Measurements from ENCODE around the gene CAPN12. TPM values are rescaled to one million over a fixed set of nuclear protein-coding genes. Genes with fewer than 3 reads are reported as not detected.

CAPN12 gene
- total RNA-seq, 1 experiment from 2014 or later, result 8.8 TPM

- intact Hi-C loops (cut with micrococcal nuclease), result no loop called here
- TF ChIP-seq SP1 (IDR thresholded peaks at IDR 0.05; ENCODE audit: low read depth) (no peak), RAD21 (IDR thresholded peaks at IDR 0.05; ENCODE audit: low read depth) (peak; percentile 23; the same call in 1 of the 2 replicates), CTCF (IDR thresholded peaks at IDR 0.05 in 2 of 3, conservative IDR thresholded peaks at IDR 0.05 in 1 of 3; ENCODE audit: borderline replicate concordance in 1 of 3, insufficient read depth in 1 of 3, low read depth in 2 of 3, low read length in 2 of 3) (peak in 2 of 3 experiments; percentile 29 to 37; a peak in 4 of 6 replicates)
- Histone ChIP-seq H4K20me1 (ENCODE audit: insufficient read depth) (no peaks in the 10 kb centered on the region), H2AFZ (ENCODE audit: low read depth, low read length, poor library complexity, severe bottlenecking) (no peak overlapping the region), H3K36me3 (ENCODE audit: control insufficient read depth in 1 of 2, insufficient read depth in 2 of 2, low read length in 2 of 2) (peaks cover 25 to 82% of the 10 kb centered on the region in 2 experiments), H3K4me2 (ENCODE audit: low read length) (no peak overlapping the region), H3K4me1 (ENCODE audit: control insufficient read depth in 1 of 2, insufficient read depth in 2 of 2, low read length in 2 of 2) (no peaks in the 10 kb centered on the region; a peak in 1 of 4 replicates), H3K27me3 (ENCODE audit: insufficient read depth, low read length) (no peaks in the 10 kb centered on the region), H3K9me3 (ENCODE audit: control insufficient read depth in 1 of 2, insufficient read depth in 1 of 2, low read depth in 1 of 2, low read length in 2 of 2) (no peaks in the 10 kb centered on the region), H3K9me2 (ENCODE audit: insufficient read depth) (no peaks in the 10 kb centered on the region), H3K79me2 (ENCODE audit: insufficient read depth, low read length) (peaks cover 23% of the 10 kb centered on the region; the same call in 1 of the 2 replicates), H3K9ac (ENCODE audit: low read length) (no peak overlapping the region), H3K4me3 (replicated peaks in 1 of 2; ENCODE audit: low read depth in 1 of 2, low read length in 2 of 2) (no peak overlapping the region), H3K27ac (ENCODE audit: low read depth, low read length) (peak overlapping the region; percentile 4; the same call in 1 of the 2 replicates)
- CTCF ChIA-PET, result interaction anchor here (1.4 to 1.7 kb wide), 2 partner anchors 82 to 316 kb away, joined by 3 to 4 read pairs; partner anchors contain the start of gene FAM98C
- DNase-seq (ENCODE audit: low read depth, low spot score) (no peak), ATAC-seq (peak; percentile 51)
- POLR2A ChIA-PET, result no interaction called here
- BruUV-seq (replicated peaks), result no TSS peak
- RAD21 ChIA-PET (ENCODE audit: low non-redundant PET in 1 of 2, low total read pairs in 2 of 2, uncharacterized antibody in 2 of 2, unreplicated experiment in 2 of 2), result no interaction called here
Measured at GRCh38 chr19:38718747-38719543, 25.3 kb downstream of the CAPN12 start.

- ATAC-seq (no peak), DNase-seq (ENCODE audit: low read depth, low spot score) (no peak)
- H4K20me1 ChIP-seq (ENCODE audit: insufficient read depth), result no peaks in the 10 kb centered on the region
- no peaks in the 10 kb centered on the region for H3K9me3 ChIP-seq (ENCODE audit: control insufficient read depth in 1 of 2, insufficient read depth in 1 of 2, low read depth in 1 of 2, low read length in 2 of 2)
- no peaks in the 10 kb centered on the region for H3K9me2 ChIP-seq (ENCODE audit: insufficient read depth)
- no peaks in the 10 kb centered on the region; a peak in 1 of 4 replicates for H3K4me1 ChIP-seq (ENCODE audit: control insufficient read depth in 1 of 2, insufficient read depth in 2 of 2, low read length in 2 of 2)
- POLR2A ChIA-PET, result no interaction called here
- no peak overlapping the region for H3K9ac ChIP-seq (ENCODE audit: low read length)
- no peak overlapping the region for H3K4me2 ChIP-seq (ENCODE audit: low read length)
- intact Hi-C loops (cut with micrococcal nuclease), result no loop called here
- peaks cover 18% of the 10 kb centered on the region; the same call in 1 of the 2 replicates for H3K79me2 ChIP-seq (ENCODE audit: insufficient read depth, low read length)
- TF ChIP-seq TCF7L2 (IDR thresholded peaks at IDR 0.05; ENCODE audit: borderline replicate concordance, extremely low read depth, insufficient read depth, insufficient read length) (no peak), ZBTB33 (IDR thresholded peaks at IDR 0.05; ENCODE audit: extremely low read depth, insufficient replicate concordance, low read length) (no peak), POLR2AphosphoS5 (IDR thresholded peaks at IDR 0.05; ENCODE audit: low read depth, low read length) (no peak), FOSL1 (IDR thresholded peaks at IDR 0.05; ENCODE audit: low read depth) (no peak), EZH2phosphoT487 (IDR thresholded peaks at IDR 0.05; ENCODE audit: borderline replicate concordance) (no peak), YY1 (IDR thresholded peaks at IDR 0.05; ENCODE audit: extremely low read depth, insufficient replicate concordance, low read depth, low read length) (no peak), SIN3A (IDR thresholded peaks at IDR 0.05; ENCODE audit: low read depth) (no peak), RAD21 (IDR thresholded peaks at IDR 0.05; ENCODE audit: low read depth) (no peak), ZNF274 (IDR thresholded peaks at IDR 0.05; ENCODE audit: low read depth, low read length) (no peak), CBX3 (IDR thresholded peaks at IDR 0.05; ENCODE audit: low read depth) (no peak), EZH2 (IDR thresholded peaks at IDR 0.05) (no peak), SP1 (IDR thresholded peaks at IDR 0.05; ENCODE audit: low read depth) (no peak), CEBPB (IDR thresholded peaks at IDR 0.05; ENCODE audit: low read depth) (no peak), POLR2A (IDR thresholded peaks at IDR 0.05; ENCODE audit: borderline replicate concordance, extremely low read depth, insufficient read depth, insufficient read length) (no peak), EGR1 (IDR thresholded peaks at IDR 0.05; ENCODE audit: low read depth) (no peak)
- no peak overlapping the region for H3K27ac ChIP-seq (ENCODE audit: low read depth, low read length)
- RAD21 ChIA-PET (ENCODE audit: low non-redundant PET in 1 of 2, low total read pairs in 2 of 2, uncharacterized antibody in 2 of 2, unreplicated experiment in 2 of 2), result no interaction called here
- peaks cover 27 to 81% of the 10 kb centered on the region in 2 experiments for H3K36me3 ChIP-seq (ENCODE audit: control insufficient read depth in 1 of 2, insufficient read depth in 2 of 2, low read length in 2 of 2)
- CTCF ChIA-PET, result no interaction called here
- no TSS peak for BruUV-seq (replicated peaks)
- no peaks in the 10 kb centered on the region for H3K27me3 ChIP-seq (ENCODE audit: insufficient read depth, low read length)
- no peak overlapping the region for H3K4me3 ChIP-seq (replicated peaks in 1 of 2; ENCODE audit: low read depth in 1 of 2, low read length in 2 of 2)
- no peak overlapping the region for H2AFZ ChIP-seq (ENCODE audit: low read depth, low read length, poor library complexity, severe bottlenecking)
Measured at GRCh38 chr19:38717855-38718254, 26.4 kb downstream of the CAPN12 start.
